Measurements from ENCODE around the gene FAM83G. TPM values are rescaled to one million over a fixed set of nuclear protein-coding genes. Genes with fewer than 3 reads are reported as not detected.

FAM83G gene
- total RNA-seq, 1 donor from 2014 or later = 1.6 TPM

DNA sequence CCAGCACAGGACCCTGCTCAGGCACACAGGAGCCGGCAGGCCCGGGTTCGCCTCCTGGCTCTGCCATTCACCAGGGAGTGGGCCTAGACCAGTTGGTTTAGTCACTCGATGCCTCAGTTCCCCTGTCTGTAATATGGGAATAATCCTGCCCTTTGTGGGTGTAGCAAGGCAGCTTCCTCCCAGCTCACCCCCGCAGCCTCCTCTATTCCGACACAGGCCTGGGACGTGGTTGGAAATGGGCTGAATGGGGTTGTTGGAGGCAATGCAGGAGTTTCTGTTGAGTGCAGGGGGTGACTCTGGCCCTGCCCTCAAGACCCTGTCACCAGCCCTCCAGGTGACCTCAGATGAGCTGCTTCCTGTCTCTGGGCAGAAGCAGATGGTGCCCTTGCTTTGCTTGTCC, 32.8 kb downstream of the FAM83G start:
- Mint-ChIP-seq H3K27ac (ENCODE audit: unreplicated experiment) (no peak overlapping the region), H3K4me1 (ENCODE audit: unreplicated experiment) (peaks cover 26% of the 10 kb centered on the region), H3K36me3 (ENCODE audit: low read depth, unreplicated experiment) (no peaks in the 10 kb centered on the region), H3K27me3 (ENCODE audit: unreplicated experiment) (peaks cover 7% of the 10 kb centered on the region), H3K4me3 (ENCODE audit: unreplicated experiment) (no peak overlapping the region), H3K9me3 (ENCODE audit: unreplicated experiment) (no peaks in the 10 kb centered on the region)
- TF ChIP-seq, protein P1, sequence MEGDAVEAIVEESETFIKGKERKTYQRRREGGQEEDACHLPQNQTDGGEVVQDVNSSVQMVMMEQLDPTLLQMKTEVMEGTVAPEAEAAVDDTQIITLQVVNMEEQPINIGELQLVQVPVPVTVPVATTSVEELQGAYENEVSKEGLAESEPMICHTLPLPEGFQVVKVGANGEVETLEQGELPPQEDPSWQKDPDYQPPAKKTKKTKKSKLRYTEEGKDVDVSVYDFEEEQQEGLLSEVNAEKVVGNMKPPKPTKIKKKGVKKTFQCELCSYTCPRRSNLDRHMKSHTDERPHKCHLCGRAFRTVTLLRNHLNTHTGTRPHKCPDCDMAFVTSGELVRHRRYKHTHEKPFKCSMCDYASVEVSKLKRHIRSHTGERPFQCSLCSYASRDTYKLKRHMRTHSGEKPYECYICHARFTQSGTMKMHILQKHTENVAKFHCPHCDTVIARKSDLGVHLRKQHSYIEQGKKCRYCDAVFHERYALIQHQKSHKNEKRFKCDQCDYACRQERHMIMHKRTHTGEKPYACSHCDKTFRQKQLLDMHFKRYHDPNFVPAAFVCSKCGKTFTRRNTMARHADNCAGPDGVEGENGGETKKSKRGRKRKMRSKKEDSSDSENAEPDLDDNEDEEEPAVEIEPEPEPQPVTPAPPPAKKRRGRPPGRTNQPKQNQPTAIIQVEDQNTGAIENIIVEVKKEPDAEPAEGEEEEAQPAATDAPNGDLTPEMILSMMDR (IDR thresholded peaks at IDR 0.05; ENCODE audit: unreplicated experiment) = no peak
- no peak for DNase-seq (ENCODE audit: low spot score)

- peaks cover 26% of the 10 kb centered on the region for H3K4me1 Mint-ChIP-seq (ENCODE audit: unreplicated experiment)
- no peaks in the 10 kb centered on the region for H3K9me3 Mint-ChIP-seq (ENCODE audit: unreplicated experiment)
- no peak overlapping the region for H3K4me3 Mint-ChIP-seq (ENCODE audit: unreplicated experiment)
- H3K36me3 Mint-ChIP-seq (ENCODE audit: low read depth, unreplicated experiment) = no peaks in the 10 kb centered on the region
- TF ChIP-seq, protein P1 (IDR thresholded peaks at IDR 0.05; ENCODE audit: unreplicated experiment) = no peak
- peaks cover 9% of the 10 kb centered on the region for H3K27me3 Mint-ChIP-seq (ENCODE audit: unreplicated experiment)
- DNase-seq (ENCODE audit: low spot score) = no peak
- peak overlapping the region; percentile 67 for H3K27ac Mint-ChIP-seq (ENCODE audit: unreplicated experiment)
Measured at GRCh38 chr17:18970582-18971480, 33.7 kb downstream of the FAM83G start.

GRCh38 chr17:18968945-18969887, 35.3 kb downstream of the FAM83G start:
- Mint-ChIP-seq H3K27ac (ENCODE audit: unreplicated experiment) (peak overlapping the region; percentile 97), H3K9me3 (ENCODE audit: unreplicated experiment) (no peaks in the 10 kb centered on the region), H3K4me3 (ENCODE audit: unreplicated experiment) (no peak overlapping the region), H3K4me1 (ENCODE audit: unreplicated experiment) (peaks cover 30% of the 10 kb centered on the region), H3K36me3 (ENCODE audit: low read depth, unreplicated experiment) (no peaks in the 10 kb centered on the region), H3K27me3 (ENCODE audit: unreplicated experiment) (peaks cover 15% of the 10 kb centered on the region)
- TF ChIP-seq, protein P1 (IDR thresholded peaks at IDR 0.05; ENCODE audit: unreplicated experiment) = no peak
- no peak for DNase-seq (ENCODE audit: low spot score)

DNA sequence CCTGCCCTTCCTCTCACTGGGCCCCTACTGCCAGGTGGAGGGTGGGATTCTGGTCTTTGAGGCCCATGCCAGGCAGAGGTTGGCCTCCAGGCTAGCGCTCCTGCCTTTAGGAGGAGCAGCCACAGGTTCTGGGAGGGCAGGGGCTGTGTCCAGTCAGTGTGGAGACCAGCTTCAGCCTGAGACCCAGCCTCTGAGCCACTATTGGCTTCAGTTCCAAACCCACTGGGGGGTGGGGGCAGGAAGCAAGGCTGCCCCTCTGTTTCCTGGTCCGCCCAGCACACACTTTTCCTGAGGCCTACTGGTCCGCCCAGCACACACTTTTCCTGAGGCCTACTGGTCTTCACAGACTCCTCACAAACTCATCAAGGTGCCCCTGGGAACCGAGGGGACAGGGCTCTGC, 36.2 kb downstream of the FAM83G start:
- Mint-ChIP-seq H3K9me3 (ENCODE audit: unreplicated experiment) (no peaks in the 10 kb centered on the region), H3K27ac (ENCODE audit: unreplicated experiment) (peak overlapping the region; percentile 97), H3K36me3 (ENCODE audit: low read depth, unreplicated experiment) (no peaks in the 10 kb centered on the region), H3K4me3 (ENCODE audit: unreplicated experiment) (peak overlapping the region; percentile 56), H3K4me1 (ENCODE audit: unreplicated experiment) (peaks cover 32% of the 10 kb centered on the region), H3K27me3 (ENCODE audit: unreplicated experiment) (peaks cover 15% of the 10 kb centered on the region)
- DNase-seq (ENCODE audit: low spot score) = peak; percentile 67
- TF ChIP-seq, protein P1 (IDR thresholded peaks at IDR 0.05; ENCODE audit: unreplicated experiment) = no peak

All from endothelial cell (in vitro differentiated cells).